Kidney (tissue), 14 donors: ENCODE results near the gene PHACTR1. TPM values are rescaled to one million over a fixed set of nuclear protein-coding genes. Genes with fewer than 3 reads are reported as not detected.

Source experiments
- DNase-seq, 5 donors: peaks; one replicate each; pipeline ENCODE4 v3.0.0-alpha.2; 2013 to 2020
- FAIRE-seq: peaks from 2 replicates; lab custom pipeline; 2012; peaks lifted over from hg19 to GRCh38; lab: Jason Lieb, UNC
- H3K27ac ChIP-seq, 2 donors: one replicate each; pipeline ENCODE4 v1.7.0; 2013; ENCODE audit warnings: low read depth in 2 of 2, low read length in 2 of 2, inconsistent platforms in 1 of 2
- H3K27me3 ChIP-seq: one replicate; pipeline ENCODE4 v1.7.1; 2013; ENCODE audit warnings: low read length, inconsistent platforms; ENCODE audit not compliant: control insufficient read depth, insufficient read depth
- H3K36me3 ChIP-seq, 3 donors: one replicate each; pipeline versions ENCODE4 v1.7.0 to v1.7.1; 2013; ENCODE audit warnings: low read length in 3 of 3, control low read depth in 1 of 3, inconsistent platforms in 1 of 3; ENCODE audit not compliant: insufficient read depth in 3 of 3, control insufficient read depth in 2 of 3
- H3K4me1 ChIP-seq, 3 donors: one replicate each; pipeline versions ENCODE4 v1.7.0 to v1.7.1; 2013; ENCODE audit warnings: low read length in 3 of 3, inconsistent platforms in 1 of 3, low read depth in 1 of 3; ENCODE audit not compliant: control insufficient read depth in 2 of 3, insufficient read depth in 2 of 3
- H3K4me3 ChIP-seq, 3 donors: one replicate each; pipeline versions ENCODE4 v1.7.0 to v1.8.1; 2013; ENCODE audit warnings: low read length in 3 of 3, control low read depth in 1 of 3, inconsistent platforms in 1 of 3
- H3K9ac ChIP-seq, 3 donors: one replicate each; pipeline versions ENCODE4 v1.7.0 to v1.7.1; 2013; ENCODE audit warnings: low read length in 3 of 3, control low read depth in 1 of 3, inconsistent platforms in 1 of 3
- H3K9me3 ChIP-seq, 3 donors: one replicate each; pipeline versions ENCODE4 v1.7.0 to v1.7.1; 2013; ENCODE audit warnings: low read length in 3 of 3, control low read depth in 1 of 3, inconsistent platforms in 1 of 3; ENCODE audit not compliant: control insufficient read depth in 2 of 3, insufficient read depth in 1 of 3
- CTCF ChIP-seq: IDR thresholded peaks from 3 replicates; pipeline ENCODE4 v1.5.1; 2012; ENCODE audit warnings: mild to moderate bottlenecking, moderate library complexity, borderline replicate concordance; ENCODE audit not compliant: insufficient read depth; ENCODE audit errors: extremely low read depth
- intact Hi-C: fragments of 100-400 bp; cut with DNase I; formaldehyde crosslinking; loops from one replicate; pipeline ENCODE4 v1.11.1; 2022
- polyA plus RNA-seq: library from polyadenylated mRNA; stranded (reverse); fragments of 350-450 nt; fragmentation: Illumina TruSeq; extraction: RNeasy Lipid Tissue Mini Kit (QIAGEN cat#74804); gene quantifications from one replicate; pipeline ENCODE4 v1.2.3, GENCODE V29; 2014; ENCODE audit warnings: low read depth, low replicate concordance; ENCODE audit not compliant: insufficient read depth
- total RNA-seq: library from RNA; stranded (reverse); fragmentation: NEBNext Ultra II Directional; extraction: Animal tissue kit (Norgen Biotek cat#: 25700); gene quantifications from one replicate; pipeline ENCODE4 v1.2.1, GENCODE V29; 2021
- donor health status: control.
- donor health status: control.
- donor health status: control.
- donor health status: control.
- donor health status: control.
- donor health status: DM: yes; HTN: yes; CAD: no.
- donor health status: Normal renal cell carcinoma (clear cell type).

The PHACTR1 gene
- total and polyA plus RNA-seq, 2 donors from 2014 or later, result 3.3 to 33.6 TPM

- Histone ChIP-seq H3K27ac (no peak overlapping the region), H3K4me1 (no peaks in the 10 kb centered on the region), H3K36me3 (no peaks in the 10 kb centered on the region), H3K9ac (no peak overlapping the region), H3K9me3 (no peaks in the 10 kb centered on the region), H3K27me3 (no peaks in the 10 kb centered on the region), H3K4me3 (no peak overlapping the region)
- no peak for TF ChIP-seq CTCF
- no peak for FAIRE-seq
- no peak for DNase-seq
- intact Hi-C loops, result no loop called here
Measured at GRCh38 chr6:12804952-12805645, 88.5 kb downstream of the PHACTR1 start.

GRCh38 chr6:12806136-12806535 is 89.6 kb downstream of the PHACTR1 start:
- intact Hi-C loops, result no loop called here
- no peaks in the 10 kb centered on the region for H3K27me3 ChIP-seq

GRCh38 chr6:12806796-12807195 is 90.2 kb downstream of the PHACTR1 start:
- no peak overlapping the region for H3K4me3 ChIP-seq
- DNase-seq (no peak), FAIRE-seq (no peak)
- intact Hi-C loops, result no loop called here
- no peaks in the 10 kb centered on the region for H3K9me3 ChIP-seq
- no peak for TF ChIP-seq CTCF
- no peaks in the 10 kb centered on the region for H3K4me1 ChIP-seq
- H3K36me3 ChIP-seq, result no peaks in the 10 kb centered on the region
- no peaks in the 10 kb centered on the region for H3K27me3 ChIP-seq
- no peak overlapping the region for H3K27ac ChIP-seq
- H3K9ac ChIP-seq, result no peak overlapping the region

More at GRCh38 chr6:12806136-12806535, 89.6 kb downstream of the PHACTR1 start:
- no peak overlapping the region for H3K27ac ChIP-seq
- no peak overlapping the region for H3K4me3 ChIP-seq
- H3K36me3 ChIP-seq, result no peaks in the 10 kb centered on the region
- H3K4me1 ChIP-seq, result no peaks in the 10 kb centered on the region
- H3K9me3 ChIP-seq, result no peaks in the 10 kb centered on the region
- DNase-seq (no peak), FAIRE-seq (no peak)
- H3K9ac ChIP-seq, result no peak overlapping the region
- TF ChIP-seq CTCF, result no peak
